Neural cell (in vitro differentiated cells): ENCODE results near the gene ICE1.

ENCODE experiments used
- CTCF ChIP-seq: fragments of 450-650 bp; IDR thresholded peaks from 2 replicates; pipeline ENCODE4 v1.5.1; 2014; ENCODE audit warnings: antibody characterized with exemption, mild to moderate bottlenecking, moderate library complexity; ENCODE audit not compliant: poor library complexity, severe bottlenecking
- EZH2 ChIP-seq: fragments of 200-600, 300-800 bp; shearing (Covaris generic), sonication (generic); IDR thresholded peaks from 2 replicates; pipeline ENCODE4 v1.6.1; 2014; ENCODE audit warnings: antibody characterized with exemption, low read length, borderline replicate concordance, mild to moderate bottlenecking; ENCODE audit not compliant: insufficient read depth, poor library complexity, severe bottlenecking
- RAD21 ChIP-seq: fragments of 450-650 bp; conservative IDR thresholded peaks from 2 replicates; pipeline ENCODE4 v1.6.1; 2014; ENCODE audit warnings: antibody characterized with exemption, mild to moderate bottlenecking, moderate library complexity

- TF ChIP-seq EZH2: no peak
- no peak for TF ChIP-seq CTCF
- TF ChIP-seq RAD21: no peak
These were observed 53.5 kb downstream of the ICE1 start for GRCh38 chr5:5475975-5476374.
